SK-N-SH (cell line): Measurements from ENCODE around the gene TICAM1. TPM values are rescaled to one million over a fixed set of nuclear protein-coding genes. Genes with fewer than 3 reads are reported as not detected.

Experiments
- CHD2 ChIP-seq: fragments of 150-350 bp; IDR thresholded peaks from 2 replicates; pipeline ENCODE4 v1.6.1; 2018; ENCODE audit warnings: low read length; ENCODE audit not compliant: partially characterized antibody
- ELF1 ChIP-seq: IDR thresholded peaks from 2 replicates; pipeline ENCODE4 v1.4.0; 2012
- EP300 ChIP-seq, 2 experiments: IDR thresholded peaks; 2 replicates each; pipeline versions ENCODE4 v1.4.0 to v1.6.1; 2012; ENCODE audit warnings: borderline replicate concordance in 1 of 2, low read depth in 1 of 2, low read length in 1 of 2
- FOSL2 ChIP-seq: IDR thresholded peaks from 2 replicates; pipeline ENCODE4 v1.4.0; 2012; ENCODE audit warnings: low read depth, mild to moderate bottlenecking, moderate library complexity, borderline replicate concordance
- FOXJ3 ChIP-seq: sonication (generic); formaldehyde crosslinking; IDR thresholded peaks from 2 replicates; pipeline ENCODE4 v1.5.1; 2020; ENCODE audit warnings: mild to moderate bottlenecking, missing genetic modification reagents
- FOXM1 ChIP-seq: IDR thresholded peaks from 2 replicates; pipeline ENCODE4 v1.4.0; 2012; ENCODE audit warnings: low read depth, mild to moderate bottlenecking
- GATA2 ChIP-seq: sonication (generic); formaldehyde crosslinking; IDR thresholded peaks from 2 replicates; pipeline ENCODE4 v1.5.0; 2020; ENCODE audit warnings: mild to moderate bottlenecking, missing genetic modification reagents
- JUND ChIP-seq: IDR thresholded peaks from 2 replicates; pipeline ENCODE4 v1.4.0; 2012
- MAX ChIP-seq: IDR thresholded peaks from 2 replicates; pipeline ENCODE4 v1.4.0; 2012; ENCODE audit warnings: low read depth
- MXI1 ChIP-seq: IDR thresholded peaks from 2 replicates; pipeline ENCODE4 v1.6.1; 2012; ENCODE audit warnings: mild to moderate bottlenecking, low read depth, low read length, improper control_type of control experiment
- NFIC ChIP-seq: IDR thresholded peaks from 2 replicates; pipeline ENCODE4 v1.4.0; 2012; ENCODE audit warnings: borderline replicate concordance
- NRF1 ChIP-seq: IDR thresholded peaks from 2 replicates; pipeline ENCODE4 v1.6.1; 2012; ENCODE audit warnings: low read depth, mild to moderate bottlenecking, low read length
- POLR2AphosphoS5 ChIP-seq: IDR thresholded peaks from 2 replicates; pipeline ENCODE4 v1.6.1; 2012; ENCODE audit warnings: low read depth, low read length
- RAD21 ChIP-seq: IDR thresholded peaks from 2 replicates; pipeline ENCODE4 v1.6.1; 2012; ENCODE audit warnings: mild to moderate bottlenecking, low read length
- RCOR1 ChIP-seq: fragments of 150-350 bp; IDR thresholded peaks from 2 replicates; pipeline ENCODE4 v1.6.1; 2017; ENCODE audit warnings: antibody characterized with exemption, low read length
- RXRA ChIP-seq: IDR thresholded peaks from 2 replicates; pipeline ENCODE4 v1.4.0; 2012; ENCODE audit warnings: low read depth, mild to moderate bottlenecking, borderline replicate concordance
- SMC3 ChIP-seq: IDR thresholded peaks from 2 replicates; pipeline ENCODE4 v1.6.1; 2012; ENCODE audit warnings: low read depth, low read length, improper control_type of control experiment
- TCF12 ChIP-seq: IDR thresholded peaks from 2 replicates; pipeline ENCODE4 v1.4.0; 2012
- polyA plus RNA-seq, 3 experiments: library from polyadenylated mRNA; depleted of rRNA; stranded (reverse); fragments of >200 nt; gene quantifications; 2 replicates each; pipeline ENCODE4 v1.2.3, GENCODE V29; 2012
- small RNA-seq, 7 experiments: library from RNA; depleted of rRNA; stranded (forward); fragments of <200 nt; gene quantifications; one replicate each; pipeline ENCODE3, GENCODE V24; 2012
- TF ChIP-seq, protein P1 (sequence below): fragments of 150-350 bp; IDR thresholded peaks from 2 replicates; pipeline ENCODE4 v1.6.1; 2017; ENCODE audit warnings: antibody characterized with exemption, low read length, low read depth, borderline replicate concordance
- TF ChIP-seq, protein P2 (sequence below): IDR thresholded peaks from 2 replicates; pipeline ENCODE4 v1.4.0; 2012; ENCODE audit warnings: low read depth, borderline replicate concordance

Gene TICAM1
- polyA plus RNA-seq, 1 of the 3 experiments (the other 2 are of a cell fraction), result 2.7 TPM

- TF ChIP-seq NRF1 (no peak), NFIC (no peak), RAD21 (no peak), POLR2AphosphoS5 (peak; percentile 63), EP300 (IDR thresholded peaks at IDR 0.05; ENCODE audit: borderline replicate concordance in 1 of 2, low read depth in 1 of 2, low read length in 1 of 2) (no peak), JUND (no peak), FOXM1 (no peak), RXRA (no peak), SMC3 (no peak), GATA2 (CRISPR knock-in tag) (no peak), MXI1 (peak; percentile 71; the same call in 1 of the 2 replicates), FOXJ3 (CRISPR knock-in tag) (no peak), ELF1 (no peak), FOSL2 (no peak), CHD2 (no peak), MAX (peak; percentile 58; the same call in 1 of the 2 replicates), RCOR1 (peak; percentile 82; the same call in 1 of the 2 replicates), TCF12 (no peak)
- TF ChIP-seq, protein P1, sequence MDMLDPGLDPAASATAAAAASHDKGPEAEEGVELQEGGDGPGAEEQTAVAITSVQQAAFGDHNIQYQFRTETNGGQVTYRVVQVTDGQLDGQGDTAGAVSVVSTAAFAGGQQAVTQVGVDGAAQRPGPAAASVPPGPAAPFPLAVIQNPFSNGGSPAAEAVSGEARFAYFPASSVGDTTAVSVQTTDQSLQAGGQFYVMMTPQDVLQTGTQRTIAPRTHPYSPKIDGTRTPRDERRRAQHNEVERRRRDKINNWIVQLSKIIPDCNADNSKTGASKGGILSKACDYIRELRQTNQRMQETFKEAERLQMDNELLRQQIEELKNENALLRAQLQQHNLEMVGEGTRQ, result no peak
- TF ChIP-seq, protein P2, sequence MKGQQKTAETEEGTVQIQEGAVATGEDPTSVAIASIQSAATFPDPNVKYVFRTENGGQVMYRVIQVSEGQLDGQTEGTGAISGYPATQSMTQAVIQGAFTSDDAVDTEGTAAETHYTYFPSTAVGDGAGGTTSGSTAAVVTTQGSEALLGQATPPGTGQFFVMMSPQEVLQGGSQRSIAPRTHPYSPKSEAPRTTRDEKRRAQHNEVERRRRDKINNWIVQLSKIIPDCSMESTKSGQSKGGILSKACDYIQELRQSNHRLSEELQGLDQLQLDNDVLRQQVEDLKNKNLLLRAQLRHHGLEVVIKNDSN, result no peak
Observed at GRCh38 chr19:4768934-4769777, 62.4 kb downstream of the TICAM1 start (continued).

Small RNA genes within 50 kb of the gene (small RNA-seq; reads per million reads assigned to genes)
- gene MIR7-3, result 0 to 5.2 (median 2.5) reads per million in 7 experiments

Other genes starting within 250 kb of the TICAM1 start
- gene TNFAIP8L1, start 192.2 kb downstream of the TICAM1 start, polyA plus RNA-seq (2012; rRNA removed), result 5.7 and 6.4 TPM in 2 replicates
- 188 and 312 TPM in 2 replicates for gene MYDGF, start 161.4 kb downstream of the TICAM1 start, polyA plus RNA-seq (2012; rRNA removed)
- 10.5 and 17.1 TPM in 2 replicates for gene DPP9, start 107.9 kb downstream of the TICAM1 start, polyA plus RNA-seq (2012; rRNA removed)
- gene FEM1A, start 40.0 kb downstream of the TICAM1 start, polyA plus RNA-seq (2012; rRNA removed), result 4.8 and 5.0 TPM in 2 replicates
- gene PLIN3, start 36.0 kb upstream of the TICAM1 start, polyA plus RNA-seq (2012; rRNA removed), result 129 and 136 TPM in 2 replicates
- not detected in 2 replicates for gene ARRDC5, start 71.2 kb upstream of the TICAM1 start, polyA plus RNA-seq (2012; rRNA removed)
- gene UHRF1, start 77.8 kb upstream of the TICAM1 start, polyA plus RNA-seq (2012; rRNA removed), result 23.9 and 43.4 TPM in 2 replicates
- 10.0 and 12.2 TPM in 2 replicates for gene KDM4B, start 137.4 kb upstream of the TICAM1 start, polyA plus RNA-seq (2012; rRNA removed)